HEK293 (cell line): Measurements from ENCODE around the gene SBK2.
"Not testable (repeated sequence)": the region's sequence is repeated elsewhere in the genome, so short reads cannot be mapped to it uniquely, and the experiment has no call there.

Experiments
- CTCF ChIA-PET: fragments of 350-600 bp; formaldehyde crosslinking; extraction: SDS; loops from one replicate; lab custom pipeline; 2021; ENCODE audit warnings: antibody characterized with exemption; lab: Yijun Ruan, JAX
- POLR2A ChIA-PET: fragments of 300-600 bp; formaldehyde crosslinking; extraction: SDS; loops from one replicate; lab custom pipeline; 2020; ENCODE audit warnings: antibody characterized with exemption, inconsistent platforms; lab: Yijun Ruan, JAX
- H3K27ac ChIP-seq: fragments of 200-500 bp; sonication (Bioruptor generic); 2 replicates; pipeline ENCODE4 v1.5.1; 2014; ENCODE audit warnings: low read depth, low read length, control low read depth, inconsistent platforms; ENCODE audit errors: extremely low read depth
- H3K36me3 ChIP-seq, 2 experiments: fragments of 200-500 bp in 1 of 2; sonication (Bioruptor generic) in 1 of 2; 1 replicate in 1 of 2; 2 replicates in 1 of 2; pipeline ENCODE4 v1.5.1; 2014 to 2017; ENCODE audit warnings: inconsistent platforms in 2 of 2, low read length in 2 of 2; ENCODE audit not compliant: control insufficient read depth in 2 of 2, insufficient read depth in 1 of 2
- H3K4me1 ChIP-seq: fragments of 200-500 bp; sonication (Bioruptor generic); 2 replicates; pipeline ENCODE4 v1.5.1; 2014; ENCODE audit warnings: mild to moderate bottlenecking, low read length, inconsistent platforms; ENCODE audit not compliant: control insufficient read depth, insufficient read depth
- H3K4me3 ChIP-seq: 2 replicates; pipeline ENCODE4 v1.5.1; 2011; ENCODE audit warnings: low read depth, mild to moderate bottlenecking, control low read depth, low read length, moderate library complexity
- H3K9me3 ChIP-seq: fragments of 200-500 bp; sonication (Bioruptor generic); 2 replicates; pipeline ENCODE4 v1.5.1; 2014; ENCODE audit warnings: low read depth, low read length, inconsistent platforms; ENCODE audit not compliant: control insufficient read depth, insufficient read depth
- BCL6B ChIP-seq: fragments of 450-650 bp; formaldehyde crosslinking; IDR thresholded peaks from 2 replicates; pipeline ENCODE4 v1.5.1; 2017; ENCODE audit warnings: missing biosample characterization, missing genetic modification characterization
- KLF9 ChIP-seq: fragments of 450-650 bp; formaldehyde crosslinking; IDR thresholded peaks from 2 replicates; pipeline ENCODE4 v1.5.1; 2016; ENCODE audit warnings: missing biosample characterization, missing genetic modification characterization, low read depth
- OSR2 ChIP-seq: fragments of 450-650 bp; formaldehyde crosslinking; IDR thresholded peaks from 2 replicates; pipeline ENCODE4 v1.5.1; 2016; ENCODE audit warnings: missing biosample characterization, missing genetic modification characterization
- SCRT2 ChIP-seq: fragments of 450-650 bp; formaldehyde crosslinking; IDR thresholded peaks from 2 replicates; pipeline ENCODE4 v1.5.1; 2016; ENCODE audit warnings: missing biosample characterization, missing genetic modification characterization
- SETDB1 ChIP-seq: IDR thresholded peaks from one replicate; pipeline ENCODE4 v1.6.1; 2017; ENCODE audit warnings: mild to moderate bottlenecking, low read length, moderate library complexity, mixed read lengths; ENCODE audit not compliant: insufficient read length
- SP3 ChIP-seq: fragments of 450-650 bp; formaldehyde crosslinking; IDR thresholded peaks from 2 replicates; pipeline ENCODE4 v1.5.1; 2016; ENCODE audit warnings: missing biosample characterization, missing genetic modification characterization
- TRIM28 ChIP-seq: IDR thresholded peaks from 2 replicates; pipeline ENCODE4 v1.6.1; 2011; ENCODE audit warnings: low read length, control low read depth, borderline replicate concordance
- ZIC2 ChIP-seq: fragments of 450-650 bp; formaldehyde crosslinking; IDR thresholded peaks from 2 replicates; pipeline ENCODE4 v1.5.1; 2016; ENCODE audit warnings: missing biosample characterization, missing genetic modification characterization
- ZNF112 ChIP-seq: fragments of 450-650 bp; formaldehyde crosslinking; IDR thresholded peaks from 2 replicates; pipeline ENCODE4 v1.5.0; 2017; ENCODE audit warnings: missing biosample characterization, missing genetic modification characterization
- ZNF274 ChIP-seq, 2 experiments: fragments of 200-500 bp in 1 of 2; fragments of 450-650 bp in 1 of 2; sonication (Bioruptor generic) in 1 of 2; formaldehyde crosslinking in 1 of 2; IDR thresholded peaks; 2 replicates each; pipeline versions ENCODE4 v1.5.1 to v1.6.1; 2014 to 2016; ENCODE audit warnings: borderline replicate concordance in 1 of 2, inconsistent platforms in 1 of 2, low read length in 1 of 2, missing biosample characterization in 1 of 2, missing genetic modification characterization in 1 of 2
- ZNF335 ChIP-seq: fragments of 450-650 bp; formaldehyde crosslinking; conservative IDR thresholded peaks from 2 replicates; pipeline ENCODE4 v1.5.1; 2016; ENCODE audit warnings: missing biosample characterization, missing genetic modification characterization
- ZNF366 ChIP-seq: fragments of 450-650 bp; formaldehyde crosslinking; conservative IDR thresholded peaks from 2 replicates; pipeline ENCODE4 v1.5.1; 2016; ENCODE audit warnings: missing biosample characterization, missing genetic modification characterization
- ZNF473 ChIP-seq: fragments of 450-650 bp; formaldehyde crosslinking; IDR thresholded peaks from 2 replicates; pipeline ENCODE4 v1.5.1; 2017; ENCODE audit warnings: missing biosample characterization, missing genetic modification characterization
- ZNF548 ChIP-seq: fragments of 450-650 bp; formaldehyde crosslinking; IDR thresholded peaks from 2 replicates; pipeline ENCODE4 v1.5.1; 2016; ENCODE audit warnings: missing biosample characterization, missing genetic modification characterization
- ZNF707 ChIP-seq: fragments of 450-650 bp; formaldehyde crosslinking; IDR thresholded peaks from 2 replicates; pipeline ENCODE4 v1.5.1; 2016; ENCODE audit warnings: missing biosample characterization, missing genetic modification characterization
- ZNF768 ChIP-seq: fragments of 450-650 bp; formaldehyde crosslinking; IDR thresholded peaks from 2 replicates; pipeline ENCODE4 v1.5.1; 2018; ENCODE audit warnings: missing biosample characterization, mild to moderate bottlenecking, missing genetic modification characterization
- ZNF777 ChIP-seq: fragments of 450-650 bp; formaldehyde crosslinking; IDR thresholded peaks from 2 replicates; pipeline ENCODE4 v1.5.1; 2017; ENCODE audit warnings: missing biosample characterization, missing genetic modification characterization, borderline replicate concordance
- ZNF837 ChIP-seq: fragments of 450-650 bp; formaldehyde crosslinking; IDR thresholded peaks from 2 replicates; pipeline ENCODE4 v1.5.1; 2016; ENCODE audit warnings: missing biosample characterization, missing genetic modification characterization
- TF ChIP-seq, protein P1 (sequence below): fragments of 450-650 bp; formaldehyde crosslinking; IDR thresholded peaks from 2 replicates; pipeline ENCODE4 v1.5.1; 2016; ENCODE audit warnings: missing biosample characterization, missing genetic modification characterization
- TF ChIP-seq, protein P2 (sequence below): fragments of 450-650 bp; formaldehyde crosslinking; IDR thresholded peaks from 2 replicates; pipeline ENCODE4 v1.5.1; 2016; ENCODE audit warnings: missing biosample characterization, missing genetic modification characterization

The SBK2 gene

GRCh38 chr19:55498246-55498840 is 38.6 kb downstream of the SBK2 start:
- POLR2A ChIA-PET: interaction anchor here (1.4 to 1.7 kb wide), 2 partner anchors 12 to 22 kb away, joined by 3 to 4 read pairs; partner anchors contain the start of gene ZNF628

DNA sequence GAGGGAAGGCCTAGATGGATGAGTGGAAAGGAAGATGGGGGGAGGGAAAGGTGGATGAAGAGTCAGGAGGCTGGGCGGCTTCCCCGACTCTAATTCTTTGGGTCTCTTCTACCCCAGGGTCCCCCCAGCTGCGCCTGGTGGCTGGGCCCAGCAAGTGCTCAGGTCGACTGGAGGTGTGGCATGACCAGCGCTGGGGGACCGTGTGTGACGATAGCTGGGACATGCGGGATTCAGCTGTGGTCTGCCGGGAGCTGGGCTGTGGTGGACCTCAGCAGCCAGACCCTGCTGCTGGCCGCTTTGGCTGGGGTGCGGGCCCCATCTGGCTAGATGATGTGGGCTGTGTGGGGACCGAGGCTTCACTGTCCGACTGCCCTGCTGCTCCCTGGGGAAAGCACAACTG is 39.2 kb downstream of the SBK2 start:
- Histone ChIP-seq H3K9me3 (no peaks in the 10 kb centered on the region), H3K36me3 (no peaks in the 10 kb centered on the region), H3K4me3 (no peak overlapping the region), H3K4me1 (no peaks in the 10 kb centered on the region), H3K27ac (no peak overlapping the region)
- ChIA-PET POLR2A (interaction anchor here (1.4 to 1.8 kb wide), 3 partner anchors 11 to 21 kb away, joined by 3 to 8 read pairs (median 4); partner anchors contain the start of genes NAT14 and ZNF628), CTCF (interaction anchor here (1.3 to 2.3 kb wide), 2 partner anchors 30 to 357 kb away, joined by 3 to 24 read pairs; no protein-coding TSS in a partner anchor)
- TF ChIP-seq ZNF274 (IDR thresholded peaks at IDR 0.05; ENCODE audit: low read length): no peak
- no peak for TF ChIP-seq ZNF274 (tag by site-specific recombination; IDR thresholded peaks at IDR 0.05; ENCODE audit: borderline replicate concordance)
- TF ChIP-seq ZNF707: no peak
- TF ChIP-seq SP3 (tag by site-specific recombination): no peak
- TF ChIP-seq ZNF366: 0 out of 2 replicates have a peak, but pooled peaks have one; percentile 41

More at GRCh38 chr19:55498246-55498840, 38.6 kb downstream of the SBK2 start:
- Histone ChIP-seq H3K36me3 (no peaks in the 10 kb centered on the region), H3K4me1 (no peaks in the 10 kb centered on the region), H3K27ac (no peak overlapping the region), H3K9me3 (no peaks in the 10 kb centered on the region), H3K4me3 (no peak overlapping the region)
- TF ChIP-seq ZNF768 (tag by site-specific recombination) (peak; percentile 89; the same call in 1 of the 2 replicates), ZNF837 (tag by site-specific recombination) (no peak)
- CTCF ChIA-PET: interaction anchor here (0.6 to 2.3 kb wide), 5 partner anchors 31 to 673 kb away, joined by 3 to 24 read pairs (median 3); no protein-coding TSS in a partner anchor

GRCh38 chr19:55496820-55497219 is 40.1 kb downstream of the SBK2 start:
- not testable (repeated sequence) for H3K27ac ChIP-seq, H3K4me3 ChIP-seq, H3K4me1 ChIP-seq, H3K9me3 ChIP-seq, H3K36me3 ChIP-seq
- peak; percentile 63; the same call in 1 of the 2 replicates for TF ChIP-seq SCRT2 (tag by site-specific recombination)
- ChIA-PET CTCF (interaction anchor here (0.9 to 2.6 kb wide), 2 partner anchors 29 to 196 kb away, joined by 3 to 14 read pairs; no protein-coding TSS in a partner anchor), POLR2A (interaction anchor here (1.5 to 1.8 kb wide), 2 partner anchors 12 to 20 kb away, joined by 7 to 8 read pairs; partner anchors contain the start of genes NAT14 and ZNF628)

DNA sequence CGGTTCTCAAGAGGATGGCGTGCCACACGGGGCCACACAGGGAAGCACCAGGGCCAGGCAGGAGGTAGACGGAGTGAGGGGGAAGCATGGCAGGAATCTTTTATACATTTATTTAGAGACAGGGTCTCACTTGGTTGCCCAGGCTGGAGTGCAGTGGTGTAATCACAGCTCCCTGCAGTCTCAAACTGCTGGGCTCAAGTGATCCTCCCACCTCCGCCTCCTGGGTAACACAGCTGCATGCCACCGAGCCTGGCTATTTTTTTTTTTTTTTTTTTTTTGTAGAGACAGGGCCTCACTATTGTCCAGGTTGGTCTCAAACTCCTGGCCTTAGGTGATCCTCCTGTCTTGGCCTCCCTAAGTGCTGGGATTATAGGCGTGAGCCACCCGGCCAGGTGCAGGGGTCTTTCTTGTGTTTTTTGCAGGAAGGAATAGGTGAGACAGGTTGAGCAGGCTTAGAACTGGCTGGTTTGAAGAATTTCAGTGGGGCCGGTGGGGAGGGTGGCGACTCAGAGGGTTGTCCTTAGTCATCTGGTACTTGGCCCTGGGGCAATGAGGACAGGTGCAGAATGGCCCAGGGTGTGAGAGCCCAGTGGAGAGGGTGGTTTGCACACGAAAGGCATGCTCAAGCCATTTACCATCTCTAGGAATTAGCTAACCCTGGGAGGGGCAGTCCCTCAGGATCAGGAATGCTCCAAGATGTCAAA is 41.1 kb downstream of the SBK2 start:
- ChIA-PET POLR2A (interaction anchor here (0.7 to 1.8 kb wide), 6 partner anchors 11 to 1380 kb away, joined by 3 to 8 read pairs (median 6); partner anchors contain the start of genes NAT14, PRPF31 and ZNF628), CTCF (interaction anchor here (0.8 to 2.6 kb wide), 3 partner anchors 9 to 336 kb away, joined by 3 to 18 read pairs (median 14); no protein-coding TSS in a partner anchor)
- Histone ChIP-seq H3K4me1 (no peaks in the 10 kb centered on the region), H3K27ac (no peak overlapping the region), H3K4me3 (no peak overlapping the region), H3K9me3 (no peaks in the 10 kb centered on the region), H3K36me3 (no peaks in the 10 kb centered on the region)
- TF ChIP-seq ZNF473 (tag by site-specific recombination): no peak
- no peak for TF ChIP-seq KLF9 (tag by site-specific recombination)
- TF ChIP-seq ZNF366: no peak
- TF ChIP-seq ZNF335: no peak
- TF ChIP-seq, protein P1, sequence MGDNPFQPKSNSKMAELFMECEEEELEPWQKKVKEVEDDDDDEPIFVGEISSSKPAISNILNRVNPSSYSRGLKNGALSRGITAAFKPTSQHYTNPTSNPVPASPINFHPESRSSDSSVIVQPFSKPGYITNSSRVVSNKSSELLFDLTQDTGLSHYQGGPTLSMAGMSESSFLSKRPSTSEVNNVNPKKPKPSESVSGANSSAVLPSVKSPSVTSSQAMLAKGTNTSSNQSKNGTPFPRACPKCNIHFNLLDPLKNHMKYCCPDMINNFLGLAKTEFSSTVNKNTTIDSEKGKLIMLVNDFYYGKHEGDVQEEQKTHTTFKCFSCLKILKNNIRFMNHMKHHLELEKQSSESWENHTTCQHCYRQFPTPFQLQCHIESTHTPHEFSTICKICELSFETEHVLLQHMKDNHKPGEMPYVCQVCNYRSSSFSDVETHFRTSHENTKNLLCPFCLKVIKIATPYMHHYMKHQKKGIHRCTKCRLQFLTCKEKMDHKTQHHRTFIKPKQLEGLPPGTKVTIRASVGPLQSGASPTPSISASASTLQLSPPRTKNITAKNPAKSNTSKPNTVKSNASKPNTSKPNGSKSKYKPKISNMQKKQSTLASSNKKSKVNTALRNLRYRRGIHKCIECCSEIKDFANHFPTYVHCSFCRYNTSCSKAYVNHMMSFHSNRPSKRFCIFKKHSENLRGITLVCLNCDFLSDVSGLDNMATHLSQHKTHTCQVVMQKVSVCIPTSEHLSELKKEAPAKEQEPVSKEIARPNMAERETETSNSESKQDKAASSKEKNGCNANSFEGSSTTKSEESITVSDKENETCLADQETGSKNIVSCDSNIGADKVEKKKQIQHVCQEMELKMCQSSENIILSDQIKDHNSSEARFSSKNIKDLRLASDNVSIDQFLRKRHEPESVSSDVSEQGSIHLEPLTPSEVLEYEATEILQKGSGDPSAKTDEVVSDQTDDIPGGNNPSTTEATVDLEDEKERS (tag by site-specific recombination): no peak
- TF ChIP-seq OSR2 (tag by site-specific recombination): no peak
- TF ChIP-seq TRIM28: no peak
- TF ChIP-seq, protein P2, sequence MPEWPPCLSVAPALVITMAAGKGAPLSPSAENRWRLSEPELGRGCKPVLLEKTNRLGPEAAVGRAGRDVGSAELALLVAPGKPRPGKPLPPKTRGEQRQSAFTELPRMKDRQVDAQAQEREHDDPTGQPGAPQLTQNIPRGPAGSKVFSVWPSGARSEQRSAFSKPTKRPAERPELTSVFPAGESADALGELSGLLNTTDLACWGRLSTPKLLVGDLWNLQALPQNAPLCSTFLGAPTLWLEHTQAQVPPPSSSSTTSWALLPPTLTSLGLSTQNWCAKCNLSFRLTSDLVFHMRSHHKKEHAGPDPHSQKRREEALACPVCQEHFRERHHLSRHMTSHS (tag by site-specific recombination): no peak
- TF ChIP-seq SETDB1: no peak
- TF ChIP-seq ZIC2 (tag by site-specific recombination): peak; percentile 98
- TF ChIP-seq ZNF777 (tag by site-specific recombination): no peak
- no peak for TF ChIP-seq BCL6B (tag by site-specific recombination)
- no peak for TF ChIP-seq ZNF548 (tag by site-specific recombination)
- no peak for TF ChIP-seq ZNF112 (tag by site-specific recombination)
